DND-41 (cell line): ENCODE data around the gene RIC8A.
A peak's percentile ranks its signal among the peaks of the same experiment; 100 is the strongest.

Experiments used
- CTCF ChIP-seq: IDR thresholded peaks from 2 replicates; pipeline ENCODE4 v1.5.1; 2012; ENCODE audit warnings: borderline replicate concordance, low read length, moderate library complexity, mild to moderate bottlenecking; ENCODE audit not compliant: poor library complexity, severe bottlenecking; ENCODE audit errors: extremely low read depth
- EZH2 ChIP-seq: IDR thresholded peaks from 3 replicates; pipeline ENCODE4 v1.6.1; 2012; ENCODE audit warnings: borderline replicate concordance, low read depth, mild to moderate bottlenecking, moderate library complexity, low read length, inconsistent platforms; ENCODE audit not compliant: severe bottlenecking

DNA sequence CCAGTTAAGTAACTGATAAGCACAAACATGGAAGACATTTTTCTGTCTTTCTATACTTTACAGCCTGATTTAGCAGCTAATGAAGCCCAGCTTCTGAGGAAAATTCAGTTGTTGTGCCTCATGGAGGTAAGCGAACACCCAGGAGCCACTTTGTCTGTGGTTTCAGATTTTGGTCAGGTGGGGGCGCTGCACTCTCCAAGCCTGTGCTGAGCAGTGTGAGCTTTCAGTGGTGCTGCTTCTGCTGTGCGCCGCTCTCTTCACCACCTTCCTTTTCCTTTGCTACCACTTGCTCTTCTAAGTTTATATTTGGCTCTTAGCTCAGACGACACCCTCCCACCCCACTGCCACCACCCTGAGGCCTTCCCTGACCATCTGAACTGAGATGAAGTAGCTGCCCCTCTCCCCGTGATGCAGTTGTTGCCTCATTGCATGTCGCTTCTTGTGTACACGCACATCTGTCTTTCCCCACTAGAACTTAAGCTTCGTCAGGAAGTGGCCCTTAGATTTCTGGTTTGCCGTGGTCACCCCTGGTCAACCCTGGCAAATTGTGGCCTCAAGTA lies 43.3 kb downstream of the RIC8A start:
- TF ChIP-seq EZH2 (no peak), CTCF (peak; percentile 73)
